H1 (cell line): ENCODE measurements around the gene HSPA1L. TPM values are rescaled to one million over a fixed set of nuclear protein-coding genes. Genes with fewer than 3 reads are reported as not detected.

Experiments used
- CTCF ChIA-PET: fragments of 300-600 bp; sonication (Branson Sonifier 250); formaldehyde crosslinking; loops from one replicate; lab custom pipeline; 2021; ENCODE audit not compliant: partially characterized antibody; lab: Charles Lee
- POLR2A ChIA-PET: fragments of 300-600 bp; sonication (Branson Sonifier 250); formaldehyde crosslinking; loops from one replicate; lab custom pipeline; 2021; ENCODE audit warnings: inconsistent platforms; ENCODE audit not compliant: partially characterized antibody; lab: Charles Lee
- DNase-seq, 2 experiments: peaks; one replicate each; pipeline versions ENCODE4 v3.0.0 to v3.0.0-alpha.2; 2010 to 2022; ENCODE audit warnings: low spot score in 2 of 2, low read depth in 1 of 2, mixed read lengths in 1 of 2
- FAIRE-seq: peaks from 2 replicates; lab custom pipeline; 2011; peaks lifted over from hg19 to GRCh38; lab: Jason Lieb, UNC
- H2AFZ ChIP-seq: 2 replicates; pipeline ENCODE4 v1.8.1; 2012; ENCODE audit warnings: low read length, inconsistent platforms
- H2AK5ac ChIP-seq: 2 replicates; pipeline ENCODE4 v1.6.1; 2013; ENCODE audit warnings: low read depth, low read length
- H2BK120ac ChIP-seq: replicated peaks from 2 replicates; pipeline ENCODE3; 2013; ENCODE audit warnings: low read depth, low read length, inconsistent platforms
- H2BK12ac ChIP-seq: 2 replicates; pipeline ENCODE4 v1.6.1; 2013; ENCODE audit warnings: low read depth, low read length
- H2BK15ac ChIP-seq: 2 replicates; pipeline ENCODE4 v1.6.1; 2013; ENCODE audit warnings: low read length
- H2BK20ac ChIP-seq: 2 replicates; pipeline ENCODE4 v1.6.1; 2013; ENCODE audit warnings: low read length
- H2BK5ac ChIP-seq: 2 replicates; pipeline ENCODE4 v1.6.1; 2013; ENCODE audit warnings: low read depth, low read length
- H3K14ac ChIP-seq: 2 replicates; pipeline ENCODE4 v1.6.1; 2013; ENCODE audit warnings: inconsistent platforms; ENCODE audit not compliant: insufficient read length
- H3K18ac ChIP-seq: 2 replicates; pipeline ENCODE4 v1.6.1; 2013; ENCODE audit warnings: low read length; ENCODE audit errors: extremely low read depth
- H3K23ac ChIP-seq: 2 replicates; pipeline ENCODE4 v1.6.1; 2013; ENCODE audit warnings: inconsistent platforms; ENCODE audit not compliant: insufficient read length
- H3K23me2 ChIP-seq: 2 replicates; pipeline ENCODE4 v1.6.1; 2013; ENCODE audit warnings: low read depth, low read length
- H3K27ac ChIP-seq: 2 replicates; pipeline ENCODE4 v1.6.1; 2011; ENCODE audit warnings: low read depth, low read length, inconsistent platforms
- H3K27me3 ChIP-seq, 4 experiments: replicated peaks in 1 of 4; 1 replicate in 1 of 4; 2 replicates in 3 of 4; pipeline versions ENCODE4 v1.6.1 to v1.8.1; 2011 to 2013; ENCODE audit warnings: low read length in 3 of 4, mild to moderate bottlenecking in 3 of 4, inconsistent platforms in 2 of 4, mixed read lengths in 2 of 4, moderate library complexity in 1 of 4; ENCODE audit not compliant: control insufficient read depth in 3 of 4, insufficient read depth in 3 of 4; ENCODE audit errors: extremely low read depth in 1 of 4
- H3K36me3 ChIP-seq, 4 experiments: 2 replicates each; pipeline versions ENCODE4 v1.6.1 to v1.8.1; 2011 to 2013; ENCODE audit warnings: mild to moderate bottlenecking in 4 of 4, low read length in 3 of 4, moderate library complexity in 2 of 4, control low read depth in 1 of 4, inconsistent platforms in 1 of 4; ENCODE audit not compliant: insufficient read depth in 4 of 4, control insufficient read depth in 2 of 4
- H3K4ac ChIP-seq: replicated peaks from 2 replicates; pipeline ENCODE3; 2013; ENCODE audit warnings: low read length, low read depth, mixed read lengths, inconsistent platforms; ENCODE audit not compliant: insufficient read length
- H3K4me1 ChIP-seq, 4 experiments: replicated peaks in 1 of 4; 1 replicate in 1 of 4; 2 replicates in 3 of 4; pipeline versions ENCODE4 v1.6.1 to v1.8.1; 2011 to 2013; ENCODE audit warnings: low read length in 3 of 4, inconsistent platforms in 2 of 4, mixed read lengths in 1 of 4; ENCODE audit not compliant: insufficient read depth in 4 of 4, control insufficient read depth in 3 of 4
- H3K4me2 ChIP-seq, 2 experiments: 2 replicates each; pipeline versions ENCODE4 v1.6.1 to v1.8.1; 2011 to 2013; ENCODE audit warnings: low read depth in 2 of 2, low read length in 2 of 2, control low read depth in 1 of 2, inconsistent platforms in 1 of 2, mild to moderate bottlenecking in 1 of 2; ENCODE audit not compliant: insufficient read depth in 1 of 2
- H3K4me3 ChIP-seq, 4 experiments: fragments of 200-600, 300-600 bp in 1 of 4; sonication (generic), shearing (Covaris generic), sonication (Bioruptor Twin) in 1 of 4; 2 replicates each; pipeline versions ENCODE4 v1.5.1 to v1.8.1; 2011 to 2016; ENCODE audit warnings: low read length in 4 of 4, low read depth in 3 of 4, control low read depth in 2 of 4, inconsistent platforms in 2 of 4, mild to moderate bottlenecking in 2 of 4, mixed read lengths in 1 of 4, moderate library complexity in 1 of 4; ENCODE audit not compliant: insufficient read depth in 2 of 4; ENCODE audit errors: extremely low read depth in 1 of 4
- H3K56ac ChIP-seq: replicated peaks from 2 replicates; pipeline ENCODE3; 2013; ENCODE audit warnings: low read depth, mild to moderate bottlenecking, mixed read lengths, low read length, inconsistent platforms; ENCODE audit not compliant: insufficient read length
- H3K79me1 ChIP-seq: 2 replicates; pipeline ENCODE4 v1.6.1; 2013; ENCODE audit warnings: low read depth, low read length, control low read depth
- H3K79me2 ChIP-seq, 2 experiments: 2 replicates each; pipeline versions ENCODE4 v1.6.1 to v1.8.1; 2012 to 2013; ENCODE audit warnings: low read length in 2 of 2, mild to moderate bottlenecking in 2 of 2, inconsistent platforms in 1 of 2; ENCODE audit not compliant: insufficient read depth in 2 of 2, control insufficient read depth in 1 of 2
- H3K9ac ChIP-seq, 4 experiments: replicated peaks in 1 of 4; 1 replicate in 1 of 4; 2 replicates in 3 of 4; pipeline versions ENCODE4 v1.6.1 to v1.8.1; 2011 to 2013; ENCODE audit warnings: low read depth in 3 of 4, low read length in 3 of 4, control low read depth in 2 of 4, mild to moderate bottlenecking in 2 of 4, moderate library complexity in 2 of 4, inconsistent platforms in 1 of 4; ENCODE audit errors: extremely low read depth in 1 of 4
- H3K9me3 ChIP-seq, 2 experiments: 2 replicates each; pipeline versions ENCODE4 v1.6.1 to v1.8.1; 2012 to 2013; ENCODE audit warnings: mild to moderate bottlenecking in 2 of 2, moderate library complexity in 2 of 2, control low read depth in 1 of 2, inconsistent platforms in 1 of 2, low read depth in 1 of 2, low read length in 1 of 2, mixed read lengths in 1 of 2; ENCODE audit not compliant: insufficient read depth in 2 of 2
- H4K20me1 ChIP-seq, 2 experiments: replicated peaks in 1 of 2; 2 replicates each; pipeline versions ENCODE3 to v1.8.1; 2011 to 2013; ENCODE audit warnings: inconsistent platforms in 2 of 2, low read length in 2 of 2, mild to moderate bottlenecking in 1 of 2; ENCODE audit not compliant: insufficient read depth in 2 of 2, control insufficient read depth in 1 of 2
- H4K5ac ChIP-seq: 2 replicates; pipeline ENCODE4 v1.6.1; 2013; ENCODE audit warnings: low read length, low read depth, mixed read lengths, inconsistent platforms; ENCODE audit not compliant: insufficient read length
- H4K8ac ChIP-seq: 2 replicates; pipeline ENCODE4 v1.8.0; 2013; ENCODE audit warnings: mild to moderate bottlenecking, moderate library complexity, low read length, inconsistent platforms; ENCODE audit not compliant: insufficient read depth; ENCODE audit errors: extremely low read depth
- H4K91ac ChIP-seq: replicated peaks from 2 replicates; pipeline ENCODE3; 2013; ENCODE audit warnings: low read length, mixed read lengths, inconsistent platforms; ENCODE audit not compliant: insufficient read length
- CHD1 ChIP-seq: IDR thresholded peaks from 2 replicates; pipeline ENCODE4 v1.6.1; 2012; ENCODE audit warnings: low read depth, low read length, improper control_type of control experiment
- CHD2 ChIP-seq: IDR thresholded peaks from 2 replicates; pipeline ENCODE4 v1.6.1; 2012; ENCODE audit warnings: low read length, improper control_type of control experiment
- EZH2 ChIP-seq: fragments of 200-600 bp; sonication (generic); IDR thresholded peaks from 2 replicates; pipeline ENCODE4 v1.7.1; 2012; ENCODE audit warnings: low read depth, mild to moderate bottlenecking, moderate library complexity, low read length, inconsistent platforms; ENCODE audit not compliant: severe bottlenecking
- GTF2F1 ChIP-seq: IDR thresholded peaks from 2 replicates; pipeline ENCODE4 v1.6.1; 2012; ENCODE audit warnings: low read depth, low read length, improper control_type of control experiment, borderline replicate concordance
- MAFK ChIP-seq: IDR thresholded peaks from 2 replicates; pipeline ENCODE4 v1.6.1; 2012; ENCODE audit warnings: low read depth, mild to moderate bottlenecking, improper control_type of control experiment, low read length
- SAP30 ChIP-seq: fragments of 300-600 bp; sonication (generic); IDR thresholded peaks from 2 replicates; pipeline ENCODE4 v1.7.1; 2012; ENCODE audit warnings: low read length, moderate library complexity, mild to moderate bottlenecking, inconsistent platforms; ENCODE audit not compliant: insufficient read depth, insufficient replicate concordance
- SIX5 ChIP-seq: IDR thresholded peaks from 2 replicates; pipeline ENCODE4 v1.6.1; 2011; ENCODE audit warnings: mild to moderate bottlenecking, low read depth, low read length
- SP2 ChIP-seq: IDR thresholded peaks from 2 replicates; pipeline ENCODE4 v1.6.1; 2012; ENCODE audit warnings: mild to moderate bottlenecking, low read length, inconsistent platforms
- TAF1 ChIP-seq: IDR thresholded peaks from 2 replicates; pipeline ENCODE4 v1.6.1; 2011; ENCODE audit warnings: mild to moderate bottlenecking, low read depth, low read length
- TAF7 ChIP-seq: optimal IDR thresholded peaks from 2 replicates; pipeline ENCODE3; 2011; ENCODE audit warnings: low read depth, mild to moderate bottlenecking, inconsistent platforms, low read length, moderate library complexity, borderline replicate concordance
- TCF12 ChIP-seq: IDR thresholded peaks from 2 replicates; pipeline ENCODE4 v1.6.1; 2011; ENCODE audit warnings: low read depth, mild to moderate bottlenecking, low read length
- YY1 ChIP-seq: IDR thresholded peaks from 2 replicates; pipeline ENCODE4 v1.6.1; 2011; ENCODE audit warnings: low read depth, mild to moderate bottlenecking, low read length
- WGBS, 2 experiments: shearing (Covaris generic) in 1 of 2; methylation state at CpG; one replicate each; pipeline versions ENCODE4 v1.1.6 to v1.1.7; 2013 to 2015; ENCODE audit warnings: low lambda C conversion rate in 2 of 2, mixed read lengths in 2 of 2, inconsistent platforms in 1 of 2, low coverage in 1 of 2, missing lambda C conversion rate in 1 of 2; ENCODE audit not compliant: insufficient replicate concordance in 2 of 2, insufficient coverage in 1 of 2, insufficient read length in 1 of 2; ENCODE audit errors: extremely low coverage in 1 of 2, missing lambda C conversion rate in 1 of 2; 5-methylcytosine and 5-hydroxymethylcytosine counted together
- polyA plus RNA-seq, 7 experiments: library from polyadenylated mRNA; depleted of rRNA in 3 of 7; stranded (reverse) in 5 of 7; unstranded in 2 of 7; fragments of >200 nt in 5 of 7; fragments of 200-250 nt in 2 of 7; gene quantifications; 1 replicate in 5 of 7; 2 replicates in 1 of 7; 4 replicates in 1 of 7; pipeline versions ENCODE4 v1.2.1 to v1.2.3, GENCODE V29; 2011 to 2013; ENCODE audit warnings: missing spikeins in 2 of 7, mixed read lengths in 2 of 7
- total RNA-seq: library from RNA; stranded (reverse); fragmentation: NEBNext Ultra II Directional; extraction: Animal tissue kit (Norgen Biotek cat#: 25700); gene quantifications from 2 replicates; pipeline ENCODE4 v1.2.1, GENCODE V29; 2021

HSPA1L gene
- total and polyA plus RNA-seq, 2 of the 8 experiments (the other 6 are each of a cell fraction or from before 2014, with no cell fraction given) = 1.00 to 1.9 TPM

DNA sequence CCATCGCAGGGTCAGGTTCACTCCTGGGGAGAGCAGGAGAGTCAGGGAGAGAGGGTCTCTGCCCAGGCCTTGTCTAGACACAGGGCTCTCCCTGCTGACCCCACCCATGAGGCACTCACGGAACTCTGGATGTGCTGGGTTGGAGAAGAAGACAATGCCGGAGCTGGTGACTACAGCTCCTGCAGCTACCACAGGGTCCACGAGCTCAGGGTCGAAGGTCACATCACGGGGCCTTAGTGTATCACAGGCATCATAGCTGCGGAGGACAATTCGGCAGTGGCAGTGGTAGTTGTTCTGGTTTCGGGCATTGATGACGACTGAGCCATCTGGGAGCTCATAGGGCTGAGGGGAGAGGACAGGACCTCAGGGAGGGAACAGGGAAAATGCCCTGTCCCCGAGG is 44.8 kb upstream of the HSPA1L start:
- H3K27me3 ChIP-seq = 0 out of 7 replicates have a peak, but pooled peaks cover 0 to 3% (median 0%) of the 10 kb centered on the region in 4 experiments
- peaks cover 0 to 12% (median 0%) of the 10 kb centered on the region in 4 experiments; a peak in 4 of 7 replicates for H3K4me1 ChIP-seq
- CTCF ChIA-PET = interaction anchor here (0.7 to 1.8 kb wide), 8 partner anchors 11 to 170 kb away, joined by 3 to 7 read pairs (median 4); no protein-coding TSS in a partner anchor
- no peak overlapping the region for H3K23ac ChIP-seq
- H3K56ac ChIP-seq = no peak overlapping the region
- H2BK20ac ChIP-seq = no peak overlapping the region
- FAIRE-seq (no peak), DNase-seq (no peak)
- H4K91ac ChIP-seq = no peak overlapping the region
- POLR2A ChIA-PET = interaction anchor here (0.5 to 6.5 kb wide), 11 partner anchors 8 to 285 kb away, joined by 3 to 93 read pairs (median 3); partner anchors contain the start of genes HSPA1B and TNF
- no peak overlapping the region for H2BK12ac ChIP-seq
- 87% methylated on average over 11 of the region's 11 CpGs; no CpG with 5 or more reads in 1 of the 2 experiments for WGBS, 2 experiments
- H4K5ac ChIP-seq = no peak overlapping the region
- H3K9me3 ChIP-seq = peaks cover 6% of the 10 kb centered on the region in 2 experiments; a peak in 1 of 4 replicates
- H3K79me2 ChIP-seq = no peaks in the 10 kb centered on the region
- H2AK5ac ChIP-seq = no peak overlapping the region
- no peak overlapping the region for H4K8ac ChIP-seq
- H3K23me2 ChIP-seq = peaks cover 8% of the 10 kb centered on the region; the same call in 1 of the 2 replicates
- no peak overlapping the region for H3K4me2 ChIP-seq
- H3K14ac ChIP-seq = no peak overlapping the region
- H3K27ac ChIP-seq = no peak overlapping the region
- H3K36me3 ChIP-seq = peaks cover 3 to 17% (median 4%) of the 10 kb centered on the region in 4 experiments; a peak in 7 of 8 replicates
- no peak overlapping the region for H2BK120ac ChIP-seq
- 0 out of 2 replicates have a peak, but pooled peaks cover 2% of the 10 kb centered on the region for H3K79me1 ChIP-seq
- no peak overlapping the region for H2AFZ ChIP-seq
- H4K20me1 ChIP-seq = no peaks in the 10 kb centered on the region
- no peak overlapping the region for H3K4me3 ChIP-seq
- TF ChIP-seq YY1 (no peak), SP2 (no peak), TAF1 (no peak), MAFK (no peak), GTF2F1 (no peak), CHD2 (no peak), SAP30 (no peak), SIX5 (no peak), CHD1 (no peak), TCF12 (no peak), EZH2 (no peak), TAF7 (no peak)
- no peak overlapping the region for H2BK5ac ChIP-seq
- no peak overlapping the region for H3K4ac ChIP-seq
- no peak overlapping the region for H3K18ac ChIP-seq
- H3K9ac ChIP-seq = no peak overlapping the region
- no peak overlapping the region for H2BK15ac ChIP-seq
